ENCODE results near the gene COQ8A. TPM values are rescaled to one million over a fixed set of nuclear protein-coding genes. Genes with fewer than 3 reads are reported as not detected.

Gene COQ8A
- polyA plus RNA-seq, 1 of the 3 experiments (the other 2 are of a cell fraction), result 11.8 TPM

DNA sequence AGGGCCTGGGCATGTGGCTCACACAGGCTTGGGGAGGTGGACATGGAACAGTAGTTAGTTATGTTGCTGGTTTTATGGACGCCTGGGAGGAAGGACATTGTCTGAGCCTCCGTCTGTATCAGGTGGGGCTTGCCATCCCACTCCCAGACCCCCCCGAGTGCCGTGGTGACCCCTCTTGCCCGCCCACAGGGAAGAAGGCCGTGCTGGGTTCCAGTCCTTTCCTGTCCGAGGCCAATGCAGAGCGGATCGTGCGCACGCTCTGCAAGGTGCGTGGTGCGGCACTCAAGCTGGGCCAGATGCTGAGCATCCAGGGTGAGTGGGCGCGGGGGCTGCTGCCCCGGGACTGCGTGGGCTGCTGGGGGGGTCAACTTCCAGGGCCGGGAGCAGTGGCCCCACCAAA is 41.7 kb downstream of the COQ8A start:
- POLR2A ChIA-PET, result no interaction called here
- H3K9me2 ChIP-seq, result no peaks in the 10 kb centered on the region
- no peak overlapping the region for H2AFZ ChIP-seq (ENCODE audit: low read depth)
- H4K20me1 ChIP-seq (ENCODE audit: insufficient read depth), result no peaks in the 10 kb centered on the region
- H3K4me1 ChIP-seq (ENCODE audit: control insufficient read depth in 1 of 2, insufficient read depth in 2 of 2, low read depth in 1 of 2, low read length in 1 of 2), result peaks cover 0 to 13% of the 10 kb centered on the region in 2 experiments; a peak in 1 of 4 replicates
- H3K9ac ChIP-seq, result no peak overlapping the region
- H3K36me3 ChIP-seq (replicated peaks in 1 of 2; ENCODE audit: control insufficient read depth in 1 of 2, insufficient read depth in 2 of 2, low read length in 1 of 2), result peaks cover 0 to 10% of the 10 kb centered on the region in 2 experiments
- 89% methylated on average over 18 of the region's 18 CpGs for WGBS (ENCODE audit: low lambda C conversion rate)
- TF ChIP-seq TCF12 (IDR thresholded peaks at IDR 0.05) (no peak), ELF1 (IDR thresholded peaks at IDR 0.05) (no peak), TEAD4 (IDR thresholded peaks at IDR 0.05; ENCODE audit: borderline replicate concordance, insufficient read depth) (no peak), SMC3 (IDR thresholded peaks at IDR 0.05; ENCODE audit: low read depth, low read length) (no peak), FOSL2 (IDR thresholded peaks at IDR 0.05; ENCODE audit: borderline replicate concordance, low read depth) (no peak), SIN3A (IDR thresholded peaks at IDR 0.05; ENCODE audit: borderline replicate concordance, low read depth, low read length) (no peak), JUND (IDR thresholded peaks at IDR 0.05) (no peak), NFIC (IDR thresholded peaks at IDR 0.05; ENCODE audit: borderline replicate concordance) (no peak)
- TF ChIP-seq, protein P1, sequence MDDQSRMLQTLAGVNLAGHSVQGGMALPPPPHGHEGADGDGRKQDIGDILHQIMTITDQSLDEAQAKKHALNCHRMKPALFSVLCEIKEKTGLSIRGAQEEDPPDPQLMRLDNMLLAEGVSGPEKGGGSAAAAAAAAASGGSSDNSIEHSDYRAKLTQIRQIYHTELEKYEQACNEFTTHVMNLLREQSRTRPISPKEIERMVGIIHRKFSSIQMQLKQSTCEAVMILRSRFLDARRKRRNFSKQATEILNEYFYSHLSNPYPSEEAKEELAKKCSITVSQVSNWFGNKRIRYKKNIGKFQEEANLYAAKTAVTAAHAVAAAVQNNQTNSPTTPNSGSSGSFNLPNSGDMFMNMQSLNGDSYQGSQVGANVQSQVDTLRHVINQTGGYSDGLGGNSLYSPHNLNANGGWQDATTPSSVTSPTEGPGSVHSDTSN (IDR thresholded peaks at IDR 0.05), result no peak
- TF ChIP-seq, protein P2, sequence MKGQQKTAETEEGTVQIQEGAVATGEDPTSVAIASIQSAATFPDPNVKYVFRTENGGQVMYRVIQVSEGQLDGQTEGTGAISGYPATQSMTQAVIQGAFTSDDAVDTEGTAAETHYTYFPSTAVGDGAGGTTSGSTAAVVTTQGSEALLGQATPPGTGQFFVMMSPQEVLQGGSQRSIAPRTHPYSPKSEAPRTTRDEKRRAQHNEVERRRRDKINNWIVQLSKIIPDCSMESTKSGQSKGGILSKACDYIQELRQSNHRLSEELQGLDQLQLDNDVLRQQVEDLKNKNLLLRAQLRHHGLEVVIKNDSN (IDR thresholded peaks at IDR 0.05; ENCODE audit: borderline replicate concordance, low read depth), result no peak
- TF ChIP-seq, protein P3, sequence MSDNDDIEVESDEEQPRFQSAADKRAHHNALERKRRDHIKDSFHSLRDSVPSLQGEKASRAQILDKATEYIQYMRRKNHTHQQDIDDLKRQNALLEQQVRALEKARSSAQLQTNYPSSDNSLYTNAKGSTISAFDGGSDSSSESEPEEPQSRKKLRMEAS (IDR thresholded peaks at IDR 0.05; ENCODE audit: low read depth), result no peak
- TF ChIP-seq, protein P4, sequence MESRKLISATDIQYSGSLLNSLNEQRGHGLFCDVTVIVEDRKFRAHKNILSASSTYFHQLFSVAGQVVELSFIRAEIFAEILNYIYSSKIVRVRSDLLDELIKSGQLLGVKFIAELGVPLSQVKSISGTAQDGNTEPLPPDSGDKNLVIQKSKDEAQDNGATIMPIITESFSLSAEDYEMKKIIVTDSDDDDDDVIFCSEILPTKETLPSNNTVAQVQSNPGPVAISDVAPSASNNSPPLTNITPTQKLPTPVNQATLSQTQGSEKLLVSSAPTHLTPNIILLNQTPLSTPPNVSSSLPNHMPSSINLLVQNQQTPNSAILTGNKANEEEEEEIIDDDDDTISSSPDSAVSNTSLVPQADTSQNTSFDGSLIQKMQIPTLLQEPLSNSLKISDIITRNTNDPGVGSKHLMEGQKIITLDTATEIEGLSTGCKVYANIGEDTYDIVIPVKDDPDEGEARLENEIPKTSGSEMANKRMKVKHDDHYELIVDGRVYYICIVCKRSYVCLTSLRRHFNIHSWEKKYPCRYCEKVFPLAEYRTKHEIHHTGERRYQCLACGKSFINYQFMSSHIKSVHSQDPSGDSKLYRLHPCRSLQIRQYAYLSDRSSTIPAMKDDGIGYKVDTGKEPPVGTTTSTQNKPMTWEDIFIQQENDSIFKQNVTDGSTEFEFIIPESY (IDR thresholded peaks at IDR 0.05; ENCODE audit: borderline replicate concordance, low read depth), result no peak
- TF ChIP-seq, protein P5, sequence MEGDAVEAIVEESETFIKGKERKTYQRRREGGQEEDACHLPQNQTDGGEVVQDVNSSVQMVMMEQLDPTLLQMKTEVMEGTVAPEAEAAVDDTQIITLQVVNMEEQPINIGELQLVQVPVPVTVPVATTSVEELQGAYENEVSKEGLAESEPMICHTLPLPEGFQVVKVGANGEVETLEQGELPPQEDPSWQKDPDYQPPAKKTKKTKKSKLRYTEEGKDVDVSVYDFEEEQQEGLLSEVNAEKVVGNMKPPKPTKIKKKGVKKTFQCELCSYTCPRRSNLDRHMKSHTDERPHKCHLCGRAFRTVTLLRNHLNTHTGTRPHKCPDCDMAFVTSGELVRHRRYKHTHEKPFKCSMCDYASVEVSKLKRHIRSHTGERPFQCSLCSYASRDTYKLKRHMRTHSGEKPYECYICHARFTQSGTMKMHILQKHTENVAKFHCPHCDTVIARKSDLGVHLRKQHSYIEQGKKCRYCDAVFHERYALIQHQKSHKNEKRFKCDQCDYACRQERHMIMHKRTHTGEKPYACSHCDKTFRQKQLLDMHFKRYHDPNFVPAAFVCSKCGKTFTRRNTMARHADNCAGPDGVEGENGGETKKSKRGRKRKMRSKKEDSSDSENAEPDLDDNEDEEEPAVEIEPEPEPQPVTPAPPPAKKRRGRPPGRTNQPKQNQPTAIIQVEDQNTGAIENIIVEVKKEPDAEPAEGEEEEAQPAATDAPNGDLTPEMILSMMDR (IDR thresholded peaks at IDR 0.05), result no peak
- CTCF ChIA-PET, result interaction anchor here (0.6 to 1.4 kb wide), 2 partner anchors 9 to 11 kb away, joined by 3 to 4 read pairs; no protein-coding TSS in a partner anchor
- H3K4me3 ChIP-seq (ENCODE audit: low read depth in 2 of 2, low read length in 1 of 2), result no peak overlapping the region
- no peak for DNase-seq
- no peak overlapping the region for H3K27ac ChIP-seq (ENCODE audit: low read depth in 2 of 2, low read length in 1 of 2)
- H3K79me2 ChIP-seq (ENCODE audit: insufficient read depth), result no peaks in the 10 kb centered on the region
- H3K9me3 ChIP-seq, result no peaks in the 10 kb centered on the region
- no peak overlapping the region for H3K4me2 ChIP-seq
- H3F3A ChIP-seq (replicated peaks; ENCODE audit: insufficient read depth), result no peaks in the 10 kb centered on the region
- no peaks in the 10 kb centered on the region for H3K27me3 ChIP-seq (ENCODE audit: insufficient read depth)
